Measurements from ENCODE around the gene BBOX1. TPM values are rescaled to one million over a fixed set of nuclear protein-coding genes. Genes with fewer than 3 reads are reported as not detected.

Gene BBOX1
- total RNA-seq, 1 donor from 2014 or later: not detected

GRCh38 chr11:27059431-27059830 is 18.8 kb downstream of the BBOX1 start:
- no peak overlapping the region for H3K4me3 Mint-ChIP-seq (ENCODE audit: low read depth)

GRCh38 chr11:27060816-27061460 is 20.3 kb downstream of the BBOX1 start:
- no peak for TF ChIP-seq CTCF (IDR thresholded peaks at IDR 0.05; ENCODE audit: unreplicated experiment)
- Mint-ChIP-seq H3K4me3 (ENCODE audit: low read depth) (no peak overlapping the region), H3K9me3 (ENCODE audit: low read depth) (peaks cover 3% of the 10 kb centered on the region), H3K36me3 (ENCODE audit: insufficient read depth) (no peaks in the 10 kb centered on the region), H3K4me1 (ENCODE audit: low read depth) (peaks cover 3% of the 10 kb centered on the region), H3K27me3 (peaks cover 4% of the 10 kb centered on the region), H3K27ac (no peak overlapping the region)
- no peak for DNase-seq (ENCODE audit: low spot score, unreplicated experiment)

More at GRCh38 chr11:27059431-27059830, 18.8 kb downstream of the BBOX1 start:
- Mint-ChIP-seq H3K9me3 (ENCODE audit: low read depth) (peaks cover 3% of the 10 kb centered on the region), H3K27me3 (peaks cover 4% of the 10 kb centered on the region), H3K27ac (no peak overlapping the region), H3K4me1 (ENCODE audit: low read depth) (peaks cover 15% of the 10 kb centered on the region), H3K36me3 (ENCODE audit: insufficient read depth) (no peaks in the 10 kb centered on the region)
- no peak for DNase-seq (ENCODE audit: low spot score, unreplicated experiment)
- no peak for TF ChIP-seq CTCF (IDR thresholded peaks at IDR 0.05; ENCODE audit: unreplicated experiment)

GRCh38 chr11:27061461-27061821 is 20.8 kb downstream of the BBOX1 start:
- H3K9me3 Mint-ChIP-seq (ENCODE audit: low read depth): peaks cover 3% of the 10 kb centered on the region
- no peak for DNase-seq (ENCODE audit: low spot score, unreplicated experiment)
- no peak overlapping the region for H3K27ac Mint-ChIP-seq
- peaks cover 2% of the 10 kb centered on the region for H3K4me1 Mint-ChIP-seq (ENCODE audit: low read depth)
- H3K36me3 Mint-ChIP-seq (ENCODE audit: insufficient read depth): no peaks in the 10 kb centered on the region
- TF ChIP-seq CTCF (IDR thresholded peaks at IDR 0.05; ENCODE audit: unreplicated experiment): no peak
- H3K27me3 Mint-ChIP-seq: peaks cover 4% of the 10 kb centered on the region
- H3K4me3 Mint-ChIP-seq (ENCODE audit: low read depth): no peak overlapping the region

- no peaks in the 10 kb centered on the region for H3K36me3 Mint-ChIP-seq (ENCODE audit: insufficient read depth)
- DNase-seq (ENCODE audit: low spot score, unreplicated experiment): no peak
- H3K4me1 Mint-ChIP-seq (ENCODE audit: low read depth): no peaks in the 10 kb centered on the region
- no peaks in the 10 kb centered on the region for H3K27me3 Mint-ChIP-seq
- H3K4me3 Mint-ChIP-seq (ENCODE audit: low read depth): no peak overlapping the region
- no peak for TF ChIP-seq CTCF (IDR thresholded peaks at IDR 0.05; ENCODE audit: unreplicated experiment)
- no peaks in the 10 kb centered on the region for H3K9me3 Mint-ChIP-seq (ENCODE audit: low read depth)
- H3K27ac Mint-ChIP-seq: no peak overlapping the region
These were observed 23.5 kb downstream of the BBOX1 start for GRCh38 chr11:27064086-27064485.

- H3K27me3 Mint-ChIP-seq: no peaks in the 10 kb centered on the region
- H3K9me3 Mint-ChIP-seq (ENCODE audit: low read depth): peaks cover 12% of the 10 kb centered on the region
- no peak for TF ChIP-seq CTCF (IDR thresholded peaks at IDR 0.05; ENCODE audit: unreplicated experiment)
- no peak for DNase-seq (ENCODE audit: low spot score, unreplicated experiment)
- H3K4me1 Mint-ChIP-seq (ENCODE audit: low read depth): peaks cover 4% of the 10 kb centered on the region
- no peak overlapping the region for H3K27ac Mint-ChIP-seq
- peaks cover 2% of the 10 kb centered on the region for H3K36me3 Mint-ChIP-seq (ENCODE audit: insufficient read depth)
- no peak overlapping the region for H3K4me3 Mint-ChIP-seq (ENCODE audit: low read depth)
These were observed 34.6 kb downstream of the BBOX1 start for GRCh38 chr11:27075192-27075591.

Data from progenitor cell of endocrine pancreas (in vitro differentiated cells).